T-helper 1 cell treated with Interleukin-12 subunit alpha and Interleukin-12 subunit beta and Interleukin-4 antibody, amounts not matched to agents 30 μg/mL and 1 μg/mL, for 36 hours (primary cell): ENCODE results near the gene TET1.
"Not testable (repeated sequence)": the region's sequence is repeated elsewhere in the genome, so short reads cannot be mapped to it uniquely, and the experiment has no call there.

Source experiments
- H3K27ac Mint-ChIP-seq: one replicate; pipeline ENCODE4 v1.8.0; 2021; ENCODE audit warnings: mild to moderate bottlenecking, mixed read lengths
- H3K27me3 Mint-ChIP-seq: one replicate; pipeline ENCODE4 v1.8.0; 2021; ENCODE audit warnings: low read depth, mixed read lengths
- H3K36me3 Mint-ChIP-seq: one replicate; pipeline ENCODE4 v1.8.0; 2021; ENCODE audit warnings: low read depth, mixed read lengths
- H3K4me1 Mint-ChIP-seq: one replicate; pipeline ENCODE4 v1.8.0; 2021; ENCODE audit warnings: low read depth, mixed read lengths
- H3K4me3 Mint-ChIP-seq: one replicate; pipeline ENCODE4 v1.8.0; 2021; ENCODE audit warnings: mild to moderate bottlenecking, moderate library complexity, mixed read lengths
- H3K9me3 Mint-ChIP-seq: one replicate; pipeline ENCODE4 v1.8.0; 2021; ENCODE audit warnings: mixed read lengths

Gene TET1

GRCh38 chr10:68559251-68559650, 886 bp upstream of the TET1 start:
- peaks cover 19% of the 10 kb centered on the region for H3K4me1 Mint-ChIP-seq
- no peak overlapping the region for H3K4me3 Mint-ChIP-seq
- peaks cover 56% of the 10 kb centered on the region for H3K27me3 Mint-ChIP-seq
- H3K36me3 Mint-ChIP-seq = peaks cover 1% of the 10 kb centered on the region
- H3K9me3 Mint-ChIP-seq = no peaks in the 10 kb centered on the region
- no peak overlapping the region for H3K27ac Mint-ChIP-seq

- H3K27ac Mint-ChIP-seq = no peak overlapping the region
- peaks cover 61% of the 10 kb centered on the region for H3K27me3 Mint-ChIP-seq
- peak overlapping the region; percentile 65 for H3K4me3 Mint-ChIP-seq
These were observed 324 bp upstream of the TET1 start for GRCh38 chr10:68559841-68560185.

GRCh38 chr10:68560943-68561864, 1.1 kb downstream of the TET1 start:
- Mint-ChIP-seq H3K36me3 (peaks cover 1% of the 10 kb centered on the region), H3K4me1 (peaks cover 19% of the 10 kb centered on the region), H3K4me3 (peak overlapping the region; percentile 52), H3K27me3 (peaks cover 70% of the 10 kb centered on the region), H3K27ac (no peak overlapping the region), H3K9me3 (no peaks in the 10 kb centered on the region)

More at GRCh38 chr10:68559841-68560185, 324 bp upstream of the TET1 start:
- peaks cover 19% of the 10 kb centered on the region for H3K4me1 Mint-ChIP-seq
- no peaks in the 10 kb centered on the region for H3K9me3 Mint-ChIP-seq
- H3K36me3 Mint-ChIP-seq = peaks cover 1% of the 10 kb centered on the region

- H3K9me3 Mint-ChIP-seq = no peaks in the 10 kb centered on the region
- peaks cover 79% of the 10 kb centered on the region for H3K27me3 Mint-ChIP-seq
- H3K4me1 Mint-ChIP-seq = peaks cover 19% of the 10 kb centered on the region
- peaks cover 1% of the 10 kb centered on the region for H3K36me3 Mint-ChIP-seq
- H3K4me3 Mint-ChIP-seq = peak overlapping the region; percentile 60
- H3K27ac Mint-ChIP-seq = no peak overlapping the region
These were observed 1.9 kb downstream of the TET1 start for GRCh38 chr10:68561865-68562649.

GRCh38 chr10:68562661-68563570, 2.8 kb downstream of the TET1 start:
- H3K27ac Mint-ChIP-seq = no peak overlapping the region
- H3K9me3 Mint-ChIP-seq = no peaks in the 10 kb centered on the region
- H3K4me1 Mint-ChIP-seq = peaks cover 19% of the 10 kb centered on the region
- H3K36me3 Mint-ChIP-seq = peaks cover 1% of the 10 kb centered on the region
- H3K4me3 Mint-ChIP-seq = peak overlapping the region; percentile 54
- H3K27me3 Mint-ChIP-seq = peaks cover 74% of the 10 kb centered on the region

- H3K9me3 Mint-ChIP-seq = no peaks in the 10 kb centered on the region
- H3K27me3 Mint-ChIP-seq = peaks cover 60% of the 10 kb centered on the region
- peaks cover 16% of the 10 kb centered on the region for H3K4me1 Mint-ChIP-seq
- no peak overlapping the region for H3K27ac Mint-ChIP-seq
- H3K4me3 Mint-ChIP-seq = no peak overlapping the region
- H3K36me3 Mint-ChIP-seq = peaks cover 1% of the 10 kb centered on the region
These were observed 4.6 kb downstream of the TET1 start for GRCh38 chr10:68564712-68565111.

- H3K27me3 Mint-ChIP-seq = peaks cover 56% of the 10 kb centered on the region
- H3K27ac Mint-ChIP-seq = no peak overlapping the region
- no peak overlapping the region for H3K4me3 Mint-ChIP-seq
- peaks cover 13% of the 10 kb centered on the region for H3K4me1 Mint-ChIP-seq
- peaks cover 1% of the 10 kb centered on the region for H3K36me3 Mint-ChIP-seq
- H3K9me3 Mint-ChIP-seq = no peaks in the 10 kb centered on the region
These were observed 5.5 kb downstream of the TET1 start for GRCh38 chr10:68565658-68566057.

GRCh38 chr10:68566351-68566750, 6.2 kb downstream of the TET1 start:
- no peak overlapping the region for H3K27ac Mint-ChIP-seq
- H3K36me3 Mint-ChIP-seq = no peaks in the 10 kb centered on the region
- H3K4me3 Mint-ChIP-seq = no peak overlapping the region
- peaks cover 51% of the 10 kb centered on the region for H3K27me3 Mint-ChIP-seq
- H3K4me1 Mint-ChIP-seq = peaks cover 10% of the 10 kb centered on the region
- no peaks in the 10 kb centered on the region for H3K9me3 Mint-ChIP-seq

GRCh38 chr10:68566955-68567354, 6.8 kb downstream of the TET1 start:
- H3K27me3 Mint-ChIP-seq = peaks cover 46% of the 10 kb centered on the region
- H3K9me3 Mint-ChIP-seq = no peaks in the 10 kb centered on the region
- H3K4me3 Mint-ChIP-seq = no peak overlapping the region
- H3K27ac Mint-ChIP-seq = no peak overlapping the region
- H3K4me1 Mint-ChIP-seq = peaks cover 7% of the 10 kb centered on the region
- no peaks in the 10 kb centered on the region for H3K36me3 Mint-ChIP-seq

- H3K9me3 Mint-ChIP-seq = no peaks in the 10 kb centered on the region
- no peaks in the 10 kb centered on the region for H3K27me3 Mint-ChIP-seq
- no peaks in the 10 kb centered on the region for H3K36me3 Mint-ChIP-seq
- H3K4me3 Mint-ChIP-seq = no peak overlapping the region
- H3K4me1 Mint-ChIP-seq = no peaks in the 10 kb centered on the region
- H3K27ac Mint-ChIP-seq = no peak overlapping the region
These were observed 12.0 kb downstream of the TET1 start for GRCh38 chr10:68572151-68572550.

GRCh38 chr10:68574051-68574450, 13.9 kb downstream of the TET1 start:
- H3K27ac Mint-ChIP-seq = no peak overlapping the region
- H3K4me3 Mint-ChIP-seq = no peak overlapping the region
- no peaks in the 10 kb centered on the region for H3K4me1 Mint-ChIP-seq
- H3K9me3 Mint-ChIP-seq = no peaks in the 10 kb centered on the region
- no peaks in the 10 kb centered on the region for H3K36me3 Mint-ChIP-seq
- H3K27me3 Mint-ChIP-seq = peaks cover under 1% of the 10 kb centered on the region

- Mint-ChIP-seq H3K27me3 (peaks cover 3% of the 10 kb centered on the region), H3K9me3 (no peaks in the 10 kb centered on the region), H3K4me1 (no peaks in the 10 kb centered on the region), H3K4me3 (no peak overlapping the region), H3K27ac (no peak overlapping the region), H3K36me3 (no peaks in the 10 kb centered on the region)
These were observed 16.0 kb downstream of the TET1 start for GRCh38 chr10:68576118-68576517.

GRCh38 chr10:68578974-68579373, 18.8 kb downstream of the TET1 start:
- Mint-ChIP-seq H3K4me3 (no peak overlapping the region), H3K36me3 (no peaks in the 10 kb centered on the region), H3K9me3 (no peaks in the 10 kb centered on the region), H3K4me1 (no peaks in the 10 kb centered on the region), H3K27me3 (peaks cover 3% of the 10 kb centered on the region), H3K27ac (no peak overlapping the region)

- not testable (repeated sequence) for H3K27ac Mint-ChIP-seq, H3K4me1 Mint-ChIP-seq, H3K4me3 Mint-ChIP-seq, H3K27me3 Mint-ChIP-seq, H3K9me3 Mint-ChIP-seq, H3K36me3 Mint-ChIP-seq
These were observed 24.1 kb downstream of the TET1 start for GRCh38 chr10:68584187-68584586.
